Activated CD8-positive, alpha-beta memory T cell treated with anti-CD3 and anti-CD28 coated beads for 1 hour (primary cell): Measurements from ENCODE around the gene RGSL1.

Experiments used
- DNase-seq, 2 donors: peaks; one replicate each; pipeline ENCODE4 v3.0.0-alpha.2; 2020; ENCODE audit warnings: low read depth in 1 of 2; ENCODE audit errors: extremely low read depth in 1 of 2

Gene RGSL1

GRCh38 chr1:182450087-182450486 is at the start of gene RGSL1:
Gene RGSL1, plus strand, starts transcription at chr1:182450146. Its CDS starts 20 bp downstream, at chr1:182450166.
- DNase-seq = no peak

GRCh38 chr1:182400567-182400966 is 49.4 kb upstream of the RGSL1 start, which contains the start of gene TEDDM1:
Gene TEDDM1, minus strand, starts transcription at chr1:182400667. Its CDS starts 182 bp downstream, at chr1:182400485.
- DNase-seq = no peak

- no peak for DNase-seq
Observed at GRCh38 chr1:182404781-182405180, 45.2 kb upstream of the RGSL1 start.

- no peak for DNase-seq
Observed at GRCh38 chr1:182405578-182405977, 44.4 kb upstream of the RGSL1 start.

DNA sequence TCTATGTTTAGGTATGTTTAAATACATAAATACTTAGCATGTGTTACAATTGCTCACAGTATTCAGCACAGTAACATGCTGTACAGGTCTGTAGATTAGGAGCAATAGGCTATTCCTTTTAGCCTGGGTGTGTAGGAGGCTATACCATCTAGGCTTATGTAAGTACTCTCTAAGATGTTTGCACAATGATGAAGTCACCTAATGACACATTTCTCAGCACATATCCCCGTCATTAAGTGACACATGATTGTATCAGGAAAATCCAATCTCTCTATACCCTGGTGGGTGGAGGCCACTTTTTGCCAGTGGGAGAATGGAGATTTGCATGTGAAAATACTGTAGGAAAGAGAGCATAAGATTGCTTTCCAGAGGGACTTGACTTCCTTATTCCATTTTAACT is 43.9 kb upstream of the RGSL1 start:
- DNase-seq = no peak

DNA sequence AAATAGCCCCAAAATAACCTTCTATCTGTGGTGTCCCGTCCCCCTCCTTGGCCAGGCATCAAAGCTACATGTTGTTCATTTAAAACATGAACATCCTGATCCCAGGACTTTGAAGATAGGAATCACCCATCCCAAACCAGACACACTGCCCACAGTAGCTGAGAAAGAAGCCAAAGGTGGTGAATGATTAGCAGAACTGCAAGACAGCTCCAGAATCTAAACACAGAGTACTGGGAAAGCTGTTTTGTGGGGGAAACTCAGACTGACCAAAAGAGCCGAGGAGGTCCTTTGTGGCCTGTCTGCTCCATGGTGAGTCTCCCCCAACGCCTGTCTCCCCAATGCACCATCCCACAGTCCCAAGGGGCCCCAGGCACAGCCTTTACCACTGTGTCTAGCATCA is 42.2 kb upstream of the RGSL1 start:
- no peak for DNase-seq

GRCh38 chr1:182408435-182409075 is 41.4 kb upstream of the RGSL1 start:
- DNase-seq = no peak

DNA sequence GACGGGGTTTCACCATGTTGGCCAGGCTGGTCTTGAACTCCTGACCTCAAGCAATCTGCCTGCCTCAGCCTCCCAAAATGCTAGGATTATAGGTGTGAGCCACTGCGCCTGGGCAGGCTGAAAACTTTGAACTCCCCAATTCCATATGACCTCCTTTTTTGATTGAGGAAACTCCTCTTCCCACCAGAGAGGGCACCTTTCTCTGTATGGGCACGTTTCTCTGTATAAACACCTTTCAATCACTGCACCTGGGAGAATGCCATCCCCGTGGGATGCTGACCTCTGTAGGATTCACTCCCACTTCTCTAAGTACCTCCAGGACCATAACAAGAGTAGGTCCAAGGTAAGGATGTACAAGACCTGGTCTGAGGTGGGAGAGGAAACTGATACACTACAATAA is 39.8 kb upstream of the RGSL1 start:
- DNase-seq = no peak

GRCh38 chr1:182410620-182411273 is 39.2 kb upstream of the RGSL1 start:
- no peak for DNase-seq

GRCh38 chr1:182413486-182413885 is 36.5 kb upstream of the RGSL1 start:
- no peak for DNase-seq

- DNase-seq = no peak
Observed at GRCh38 chr1:182413969-182414368, 36.0 kb upstream of the RGSL1 start.

GRCh38 chr1:182415789-182416188 is 34.2 kb upstream of the RGSL1 start:
- no peak for DNase-seq

DNA sequence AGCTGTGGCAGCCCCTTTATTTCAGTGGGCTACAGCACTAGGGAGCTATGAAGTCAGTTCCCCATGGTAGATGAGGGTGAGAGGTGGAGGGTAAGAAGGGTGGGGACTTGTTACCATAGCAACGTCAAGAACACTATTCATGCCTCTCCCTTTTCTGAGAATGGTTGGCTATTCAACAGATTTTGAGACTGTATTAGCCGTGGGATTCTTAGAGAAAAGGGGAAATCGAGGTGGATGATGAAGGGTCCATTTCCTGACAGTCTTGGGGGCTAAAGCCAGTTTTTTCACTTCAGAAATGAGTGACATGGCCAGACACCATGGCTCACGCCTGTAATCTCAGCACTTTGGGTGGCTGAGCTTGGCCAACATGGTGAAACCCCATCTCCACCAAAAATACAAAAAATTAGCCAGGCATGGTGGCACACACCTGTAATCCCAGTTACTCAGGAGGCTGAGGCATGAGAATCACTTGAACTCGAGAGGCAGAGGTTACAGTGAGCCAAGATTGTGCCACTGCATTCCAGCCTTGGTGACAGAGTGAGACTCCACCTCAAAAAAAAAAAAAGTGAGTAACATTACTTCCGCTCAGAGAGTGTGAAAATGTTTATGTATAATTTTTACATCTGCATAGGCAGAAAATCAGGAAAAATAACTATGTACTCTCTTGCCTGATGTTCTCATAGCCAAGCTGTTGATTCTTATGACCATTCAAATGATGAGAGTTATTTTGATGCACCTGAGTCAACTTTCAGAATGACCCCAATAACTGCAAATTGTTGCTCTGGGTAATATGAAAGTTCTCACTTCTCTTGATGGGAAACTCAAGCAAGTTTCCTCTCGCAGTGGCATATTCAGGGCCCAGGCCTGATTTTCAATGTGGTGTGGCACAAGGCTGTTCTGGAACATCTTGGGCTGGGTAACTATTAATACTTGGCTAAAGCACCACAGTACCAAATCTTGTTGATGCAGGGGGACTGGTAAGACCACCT is 23.2 kb upstream of the RGSL1 start:
- no peak for DNase-seq

DNA sequence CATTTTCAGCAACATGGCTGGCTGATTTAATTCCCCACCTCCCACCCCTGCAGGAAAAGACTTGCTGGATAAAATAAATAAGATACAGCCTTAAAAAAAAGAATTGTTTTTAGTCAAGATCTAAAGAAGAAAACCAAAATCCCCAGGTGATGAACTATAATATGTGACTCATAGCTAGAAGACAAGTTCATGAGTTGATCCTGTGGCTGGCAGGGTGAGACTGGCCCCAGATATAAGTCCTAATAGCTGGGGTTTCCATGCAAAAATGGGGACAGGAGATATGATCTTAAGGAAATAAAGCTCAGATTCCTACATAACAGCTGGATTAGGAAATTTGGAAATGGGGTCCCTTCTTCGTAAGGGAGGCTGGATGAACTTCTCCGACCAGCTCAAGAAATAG is 21.9 kb upstream of the RGSL1 start:
- DNase-seq = no peak

DNA sequence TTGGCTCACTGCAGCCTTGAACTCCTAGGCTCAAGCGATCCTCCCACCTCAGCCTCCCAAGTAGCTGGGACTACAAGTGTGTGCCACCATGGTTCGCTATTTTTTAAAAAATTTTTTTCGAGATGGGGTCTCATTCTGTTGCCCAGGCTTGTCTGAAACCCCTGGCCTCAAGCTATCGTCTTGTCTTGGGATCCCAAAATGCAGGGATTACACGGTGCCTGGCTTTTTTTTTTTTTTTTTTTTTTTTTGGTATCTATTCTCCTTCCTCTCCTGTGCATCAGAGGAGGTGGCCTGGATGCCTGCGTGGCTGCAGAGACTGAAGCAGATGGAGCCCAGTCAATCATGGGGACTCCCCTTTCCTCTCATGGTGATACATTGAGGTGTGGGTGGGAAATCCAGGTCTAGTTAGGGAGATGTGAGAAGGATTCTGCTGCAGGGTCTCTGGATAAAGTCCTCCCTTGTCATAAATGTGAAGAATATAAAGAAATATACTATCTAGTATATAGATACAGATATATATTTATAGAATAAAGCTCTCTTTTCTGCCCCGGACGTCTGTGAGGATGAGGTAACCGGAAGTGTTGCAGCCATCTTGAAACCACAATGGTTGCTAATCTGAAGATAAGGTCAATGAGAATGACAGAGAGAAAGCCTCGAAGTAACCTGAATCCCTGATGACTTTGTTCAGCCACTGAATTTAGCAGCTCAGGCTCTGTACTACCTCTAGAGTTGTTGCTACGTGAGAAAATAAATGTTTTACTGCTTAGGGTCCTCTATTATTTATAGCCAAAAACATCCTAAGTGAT is 19.5 kb upstream of the RGSL1 start:
- DNase-seq = no peak

DNA sequence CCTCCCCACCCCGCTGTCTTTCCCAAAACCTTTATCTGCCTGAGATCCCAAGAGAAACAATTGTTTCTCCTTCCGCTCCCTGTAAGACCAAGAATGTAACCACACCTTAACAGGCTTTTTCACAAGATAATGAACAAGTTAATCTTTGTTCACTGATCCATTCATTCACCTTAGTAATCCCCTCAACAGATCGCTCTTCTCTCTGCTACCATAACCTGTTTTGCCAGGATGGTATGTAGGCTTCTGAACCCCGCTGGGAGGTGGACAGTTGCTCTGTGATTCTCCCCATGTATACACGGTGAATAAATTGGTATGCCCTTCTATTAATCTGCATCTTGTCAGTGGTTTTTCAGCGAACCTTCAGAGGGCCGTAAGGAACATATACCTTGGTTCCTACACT is 18.7 kb upstream of the RGSL1 start:
- DNase-seq = no peak

DNA sequence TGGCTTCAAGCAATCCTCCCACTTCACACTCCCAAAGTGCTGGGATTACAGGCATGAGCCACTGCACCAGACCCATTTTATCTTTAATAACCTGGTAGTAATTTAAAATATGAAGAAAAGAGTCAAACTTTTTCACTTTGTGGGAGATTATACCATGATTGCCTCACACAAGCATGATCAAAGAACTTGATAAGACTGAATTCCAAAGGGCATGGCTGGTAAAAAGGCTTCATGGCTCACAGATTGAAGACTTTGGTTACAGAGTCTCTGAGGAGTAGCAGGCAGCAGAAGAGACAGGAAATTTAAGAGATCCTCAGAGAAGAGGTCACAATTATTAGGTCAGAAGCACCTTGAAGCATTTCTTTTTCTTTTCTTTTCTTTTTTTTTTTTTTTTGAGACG is 16.4 kb upstream of the RGSL1 start:
- DNase-seq = no peak

DNA sequence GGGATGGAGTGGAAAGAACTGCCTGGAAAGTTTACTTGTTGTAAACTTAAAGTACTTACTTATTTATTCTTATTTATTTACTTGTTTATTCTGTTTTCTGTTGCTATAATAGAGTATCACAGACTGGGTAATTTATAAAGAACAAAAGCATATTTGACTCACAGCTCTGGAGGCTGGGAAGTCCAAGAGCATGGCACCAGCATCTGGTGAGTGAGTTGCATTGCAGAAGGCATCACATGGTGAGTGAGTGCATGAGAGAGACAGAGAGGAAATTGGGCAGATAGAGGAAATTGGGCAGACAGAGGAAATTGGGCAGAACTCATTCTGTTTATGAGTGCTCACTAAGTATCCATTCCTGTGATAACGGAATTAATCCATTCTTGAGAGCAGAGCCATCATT is 11.6 kb upstream of the RGSL1 start:
- DNase-seq = no peak

DNA sequence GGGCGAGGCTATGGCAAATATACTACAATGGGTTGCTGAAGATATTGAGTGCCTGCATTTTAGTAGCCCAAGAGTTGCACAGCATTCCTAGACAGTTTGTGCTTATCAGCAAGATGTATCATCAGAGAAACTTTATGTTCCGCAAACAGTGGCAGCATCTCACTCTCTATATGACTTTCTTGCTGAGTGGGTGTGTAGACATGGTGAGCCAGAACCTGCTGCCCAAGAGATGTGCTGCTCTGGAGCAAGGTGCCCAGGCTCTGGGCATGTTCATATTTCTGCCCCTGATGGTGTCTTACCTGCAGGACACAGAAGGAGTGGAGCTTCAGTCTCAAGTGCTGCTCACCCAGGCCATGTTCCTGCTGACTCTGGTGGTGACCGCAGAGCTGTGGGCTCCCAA is 8.2 kb upstream of the RGSL1 start:
- no peak for DNase-seq

GRCh38 chr1:182442333-182442732 is 7.6 kb upstream of the RGSL1 start:
- DNase-seq = no peak

DNA sequence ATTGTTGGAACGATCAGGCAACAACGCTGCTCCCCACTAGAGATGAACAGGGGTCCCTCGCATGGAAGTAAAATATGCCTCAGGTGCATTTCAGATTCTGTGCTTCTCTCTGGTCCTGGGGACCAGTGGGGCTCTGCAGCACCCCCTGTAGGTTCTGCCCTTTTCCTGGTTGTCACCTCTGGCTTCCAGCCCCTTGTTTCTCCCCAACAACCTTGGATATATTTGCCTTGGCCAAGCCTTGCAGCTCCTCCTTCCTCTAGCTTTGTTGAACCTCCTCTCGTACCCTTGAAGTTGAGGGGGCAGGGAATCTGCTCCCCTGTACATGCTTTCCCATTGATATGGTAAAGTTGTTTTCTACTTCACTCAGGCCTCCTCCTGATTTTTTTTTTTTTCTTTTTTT is 5.4 kb upstream of the RGSL1 start:
- no peak for DNase-seq
